HG03378 (cell line): Measurements from ENCODE around the gene CNP.

ENCODE experiments used
- ATAC-seq: cut with Tn5 transposase; IDR thresholded peaks from one replicate; pipeline ENCODE4 v1.9.1; 2021; ENCODE audit warnings: mild to moderate bottlenecking, moderate library complexity; ENCODE audit not compliant: unreplicated experiment

CNP gene

DNA sequence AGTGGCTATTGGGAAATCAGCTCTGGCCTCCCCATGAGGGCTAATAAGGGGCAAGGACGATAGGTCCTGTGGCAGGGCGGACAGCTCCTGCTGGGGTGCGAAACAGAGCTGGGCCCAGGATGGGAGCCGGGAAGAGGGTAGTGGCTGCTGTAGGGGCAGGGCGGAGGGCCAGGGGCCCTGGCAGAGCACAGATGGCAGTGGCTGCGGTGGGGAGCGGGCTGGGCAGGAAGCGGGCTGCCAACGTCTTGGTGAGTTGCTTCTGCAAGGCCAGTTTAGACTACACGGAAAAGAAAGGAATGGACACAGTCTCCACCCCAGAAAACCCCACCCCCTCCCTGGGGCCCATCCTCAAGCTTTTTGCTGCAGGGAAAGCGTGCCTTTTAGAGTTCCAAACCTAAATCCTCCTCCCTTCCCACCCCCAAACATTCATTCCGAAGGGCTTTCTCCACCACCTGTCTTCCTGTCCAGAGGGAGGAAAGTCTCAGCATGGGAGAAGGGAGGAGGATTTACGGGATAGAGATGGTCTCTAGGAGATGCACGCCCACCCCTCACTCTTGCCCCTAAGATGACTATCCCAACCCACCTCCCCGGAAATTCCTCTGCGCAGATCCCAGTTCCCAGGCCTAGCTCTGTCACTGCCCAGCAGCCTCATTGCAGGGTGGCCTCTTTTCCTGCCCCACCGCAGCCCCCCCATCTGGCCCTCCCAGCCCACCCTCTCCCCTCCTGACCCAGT, 60.4 kb downstream of the CNP start:
- ATAC-seq = no peak
